ENCODE data around the gene RRP8. TPM values are rescaled to one million over a fixed set of nuclear protein-coding genes. Genes with fewer than 3 reads are reported as not detected.
A peak's percentile ranks its signal among the peaks of the same experiment; 100 is the strongest.

RRP8 gene
- 21.2 TPM for polyA plus RNA-seq (ENCODE audit: insufficient read length)
- long read RNA-seq, donor 1, full-length matches to known transcripts = 5 of 201 reads
- long read RNA-seq, donor 1, partial matches to known transcripts = 153 of 201 reads
- long read RNA-seq, donor 1, other reads (novel, unspliced or antisense) = 43 of 201 reads
- long read RNA-seq, donor 2, full-length matches to known transcripts = 4 of 4 reads
- long read RNA-seq, donor 2, partial matches to known transcripts = 0 of 4 reads
- long read RNA-seq, donor 2, other reads (novel, unspliced or antisense) = 0 of 4 reads
- long read RNA-seq, donor 3, full-length matches to known transcripts = 3 of 3 reads
- long read RNA-seq, donor 3, partial matches to known transcripts = 0 of 3 reads
- long read RNA-seq, donor 3, other reads (novel, unspliced or antisense) = 0 of 3 reads
- long read RNA-seq, donor 4, partial matches to known transcripts = 0 of 1 reads
- long read RNA-seq, donor 4, other reads (novel, unspliced or antisense) = 0 of 1 reads
- long read RNA-seq, donor 5, full-length matches to known transcripts = 3 of 285 reads
- long read RNA-seq, donor 5, partial matches to known transcripts = 215 of 285 reads
- long read RNA-seq, donor 5, other reads (novel, unspliced or antisense) = 67 of 285 reads
- long read RNA-seq, donor 6, partial matches to known transcripts = 0 of 1 reads
- long read RNA-seq, donor 6, other reads (novel, unspliced or antisense) = 0 of 1 reads
- long read RNA-seq, donor 7, full-length matches to known transcripts = 4 of 14 reads
- long read RNA-seq, donor 7, partial matches to known transcripts = 10 of 14 reads
- long read RNA-seq, donor 7, other reads (novel, unspliced or antisense) = 0 of 14 reads
- long read RNA-seq, donor 8, full-length matches to known transcripts = 2 of 2 reads
- long read RNA-seq, donor 8, partial matches to known transcripts = 0 of 2 reads
- long read RNA-seq, donor 8, other reads (novel, unspliced or antisense) = 0 of 2 reads

GRCh38 chr11:6603287-6604080 lies at the start of gene RRP8, which contains the start of gene ILK:
Gene RRP8 (minus strand): TSS chr11:6603616. CDS start chr11:6603502, 114 bp downstream.
Gene ILK (plus strand): TSS chr11:6603774. CDS start chr11:6604272, 498 bp downstream.
- DNase-seq = peak; percentile 91

- no peak for DNase-seq
Observed at GRCh38 chr11:6653097-6653496, 49.7 kb upstream of the RRP8 start.

GRCh38 chr11:6652182-6652581 lies 48.8 kb upstream of the RRP8 start:
- no peak for DNase-seq

GRCh38 chr11:6650980-6651379 lies 47.6 kb upstream of the RRP8 start:
- DNase-seq = no peak

GRCh38 chr11:6650104-6650503 lies 46.7 kb upstream of the RRP8 start:
- DNase-seq = no peak

- no peak for DNase-seq
Observed at GRCh38 chr11:6648501-6648900, 45.1 kb upstream of the RRP8 start.

GRCh38 chr11:6647836-6648235 lies 44.4 kb upstream of the RRP8 start:
- DNase-seq = no peak

GRCh38 chr11:6646918-6647679 lies 43.7 kb upstream of the RRP8 start:
- DNase-seq = no peak

- peak; percentile 79 for DNase-seq
Observed at GRCh38 chr11:6646576-6646917, 43.1 kb upstream of the RRP8 start.

- DNase-seq = no peak
Observed at GRCh38 chr11:6646071-6646470, 42.7 kb upstream of the RRP8 start.

GRCh38 chr11:6642957-6643356 lies 39.5 kb upstream of the RRP8 start:
- DNase-seq = no peak

- no peak for DNase-seq
Observed at GRCh38 chr11:6640985-6641701, 37.7 kb upstream of the RRP8 start.

- no peak for DNase-seq
Observed at GRCh38 chr11:6640036-6640984, 36.9 kb upstream of the RRP8 start.

- DNase-seq = no peak
Observed at GRCh38 chr11:6638429-6638828, 35.0 kb upstream of the RRP8 start.

GRCh38 chr11:6637871-6638270 lies 34.5 kb upstream of the RRP8 start:
- DNase-seq = no peak

- DNase-seq = no peak
Observed at GRCh38 chr11:6636480-6636879, 33.1 kb upstream of the RRP8 start.

- DNase-seq = peak; percentile 66
Observed at GRCh38 chr11:6635082-6635932, 31.9 kb upstream of the RRP8 start.

- no peak for DNase-seq
Observed at GRCh38 chr11:6634534-6634933, 31.1 kb upstream of the RRP8 start.
